GM19035 (cell line): ENCODE results near the gene USP10.
"Not testable (repeated sequence)": the region's sequence is repeated elsewhere in the genome, so short reads cannot be mapped to it uniquely, and the experiment has no call there.

Experiments
- ATAC-seq: cut with Tn5 transposase; IDR thresholded peaks from one replicate; pipeline ENCODE4 v1.9.1; 2021; ENCODE audit not compliant: unreplicated experiment

USP10 gene

DNA sequence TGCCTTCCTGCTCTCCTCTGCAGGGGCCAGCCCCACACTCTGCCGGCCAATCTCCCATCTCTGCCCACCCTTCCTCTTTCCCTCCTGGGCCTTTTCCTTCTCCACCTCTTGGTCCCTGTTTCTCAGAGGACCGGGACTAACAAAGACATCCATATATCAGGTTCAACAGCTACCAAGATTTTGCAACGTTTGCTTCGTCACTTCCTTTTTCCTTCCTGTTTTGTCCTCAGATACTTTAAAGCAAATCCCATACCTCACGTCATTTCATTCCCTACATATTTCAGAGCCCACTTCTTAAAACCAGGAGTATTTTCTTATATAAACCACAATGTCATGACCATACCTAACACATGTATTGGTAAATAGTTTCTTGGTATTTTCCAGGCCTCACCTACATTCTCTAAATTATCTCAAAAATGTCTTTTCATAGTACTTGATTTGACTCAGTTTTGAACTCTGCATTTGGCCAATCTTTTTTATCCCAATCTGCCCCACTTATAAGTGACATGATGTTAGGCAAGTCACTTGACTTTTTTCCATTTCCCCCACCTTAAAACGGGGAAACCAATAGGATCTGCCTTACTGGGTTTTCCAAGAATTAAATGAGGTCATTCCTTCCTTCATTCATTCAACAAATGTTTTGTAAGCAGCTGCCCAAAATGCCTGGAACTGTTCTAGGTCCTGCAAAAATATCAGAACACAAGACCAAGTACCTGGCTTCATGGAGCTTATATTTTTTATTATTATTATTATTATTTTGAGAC is 7.2 kb upstream of the USP10 start:
- ATAC-seq = no peak

- not testable (repeated sequence) for ATAC-seq
Observed at GRCh38 chr16:84693869-84694268, 5.9 kb upstream of the USP10 start.

DNA sequence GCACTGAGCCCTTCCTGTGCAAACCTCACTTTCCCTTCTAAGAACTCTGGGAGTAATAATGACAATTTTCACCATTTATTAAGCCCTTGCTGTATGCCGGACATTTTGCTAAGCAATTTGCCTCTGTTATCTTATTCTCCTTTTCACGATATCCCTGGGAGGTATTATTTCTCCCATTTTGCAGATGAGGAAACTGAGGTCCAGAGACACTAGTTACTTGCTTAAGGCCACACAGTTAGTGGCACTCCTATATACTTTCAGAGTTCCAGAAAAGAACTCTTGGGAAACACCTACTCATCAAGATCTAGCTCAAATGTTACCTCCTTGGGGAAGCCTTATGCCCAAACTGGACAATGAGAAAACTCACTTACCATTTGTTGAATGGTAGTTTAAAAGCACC is 4.8 kb upstream of the USP10 start:
- ATAC-seq = no peak

- ATAC-seq = no peak
Observed at GRCh38 chr16:84699147-84699711, 571 bp upstream of the USP10 start.

DNA sequence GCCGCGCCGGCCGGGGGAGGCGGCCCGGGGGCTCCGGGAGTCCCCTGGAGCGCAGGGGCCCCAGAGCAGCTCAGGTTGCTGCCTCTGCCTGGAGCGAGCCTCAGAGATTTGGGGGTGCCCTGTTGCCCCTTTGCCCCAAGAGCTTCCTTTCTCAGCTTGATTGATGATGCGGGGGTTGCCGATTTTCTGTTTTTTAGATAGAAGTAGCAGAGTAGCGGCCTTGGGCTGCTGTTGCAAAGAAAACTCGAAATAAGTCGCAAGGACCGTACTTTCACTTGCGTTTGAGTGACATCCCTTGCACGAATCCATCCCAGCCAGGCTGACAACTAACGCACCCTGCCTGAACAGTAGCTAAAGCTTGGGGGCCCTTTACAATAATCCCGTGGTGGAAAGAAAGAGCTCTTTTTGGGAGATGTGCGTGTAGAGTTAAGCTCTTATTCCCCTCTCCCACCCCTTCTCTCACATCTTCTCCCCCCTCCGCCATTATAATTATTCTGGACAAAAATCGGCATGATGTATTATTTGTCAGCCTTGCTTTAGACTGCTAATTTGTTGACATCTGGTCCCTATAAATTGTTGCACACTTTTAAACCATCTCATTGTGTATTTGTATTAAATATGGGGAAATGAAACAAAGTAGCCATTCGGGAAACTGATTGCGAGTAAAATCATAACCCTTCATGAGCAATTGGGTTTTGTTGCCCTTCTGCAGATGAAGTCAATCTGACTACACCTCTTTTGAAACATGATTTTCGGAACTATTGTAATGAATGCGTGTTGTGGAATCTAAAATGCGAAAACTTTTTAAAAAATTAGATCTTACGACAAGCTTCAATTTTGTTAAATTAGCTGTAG is 873 bp downstream of the USP10 start:
- peak; percentile 24 for ATAC-seq

GRCh38 chr16:84703681-84704080 is 3.9 kb downstream of the USP10 start:
- no peak for ATAC-seq

DNA sequence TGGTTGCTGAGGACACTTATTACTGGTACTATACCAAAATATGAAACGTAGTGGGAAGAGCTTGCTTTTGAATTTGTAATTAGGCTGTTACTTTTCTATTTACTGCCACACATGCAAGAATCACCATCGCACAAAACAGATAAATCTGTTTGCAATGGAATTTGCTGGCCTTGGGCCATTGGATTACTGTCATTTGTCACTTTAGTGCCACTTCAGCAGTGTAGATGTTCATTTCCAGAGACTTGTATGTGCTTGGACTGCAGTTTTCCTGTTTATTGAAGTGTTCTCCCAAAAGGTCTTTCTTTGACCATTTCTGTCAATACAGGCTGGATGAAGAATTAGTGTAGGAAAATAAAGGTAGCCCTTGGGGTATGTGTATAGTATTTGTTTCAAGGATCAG is 4.5 kb downstream of the USP10 start:
- ATAC-seq = no peak

GRCh38 chr16:84706856-84707255 is 7.1 kb downstream of the USP10 start:
- no peak for ATAC-seq

DNA sequence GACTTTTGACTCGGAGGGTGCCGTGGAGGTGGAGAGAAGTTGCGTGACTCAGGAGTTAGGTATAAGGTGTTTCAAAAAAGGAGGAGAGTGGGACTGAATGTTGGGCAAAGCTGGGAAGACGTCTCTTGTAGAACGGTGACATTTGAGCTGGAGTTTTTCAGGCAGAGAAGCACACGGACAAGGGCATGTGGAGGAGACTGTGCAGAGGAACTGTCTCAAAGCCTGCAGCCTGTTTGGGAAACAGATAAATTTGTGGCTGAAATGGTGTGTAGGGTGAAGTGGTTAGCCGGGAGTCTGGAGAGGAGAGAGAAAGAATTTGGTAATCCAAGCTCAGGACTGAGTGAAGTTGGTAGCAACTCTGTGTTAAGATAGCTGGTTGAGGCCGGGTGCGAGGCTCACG is 9.8 kb downstream of the USP10 start:
- no peak for ATAC-seq

DNA sequence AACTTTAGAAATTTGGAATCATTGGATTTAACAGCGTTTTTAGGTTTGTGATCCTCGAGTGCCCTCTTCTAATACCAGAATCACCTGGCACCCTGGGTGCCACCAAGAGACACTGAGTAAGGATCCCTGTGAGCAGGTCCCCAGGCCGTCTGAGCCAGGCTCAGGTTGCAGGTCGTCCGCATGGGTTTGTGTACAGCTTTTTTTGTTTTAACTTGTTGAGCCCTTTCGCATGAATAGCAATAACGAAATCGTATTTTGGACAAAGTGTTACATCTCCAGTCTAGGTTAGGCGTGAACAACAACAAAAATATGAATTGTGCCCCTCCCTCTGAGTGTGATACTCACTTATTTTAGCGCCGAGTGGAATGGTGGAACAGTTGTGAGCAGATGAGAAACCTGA is 10.9 kb downstream of the USP10 start:
- ATAC-seq = no peak

- no peak for ATAC-seq
Observed at GRCh38 chr16:84712138-84712671, 12.4 kb downstream of the USP10 start.

- ATAC-seq = no peak
Observed at GRCh38 chr16:84712801-84713775, 13.3 kb downstream of the USP10 start.

DNA sequence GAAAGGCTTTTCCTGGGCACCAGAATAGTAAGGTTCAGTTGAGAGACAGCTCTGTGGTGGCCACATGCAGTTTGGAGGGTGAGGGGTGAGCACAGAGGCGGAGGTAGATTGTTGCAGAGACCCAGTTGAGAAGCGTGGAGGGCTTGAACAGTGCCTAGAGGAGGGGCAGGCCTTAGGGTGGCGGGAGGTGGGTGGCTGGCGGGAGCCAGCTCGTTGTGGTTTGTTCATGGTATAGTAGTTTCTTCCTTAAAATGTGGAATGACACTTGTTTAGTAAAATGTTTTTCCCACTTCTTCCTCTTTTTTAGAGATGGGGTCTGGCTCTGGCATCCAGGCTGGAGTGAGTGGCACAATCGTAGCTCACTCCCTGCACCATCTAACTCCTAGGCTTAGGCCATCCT is 14.2 kb downstream of the USP10 start:
- ATAC-seq = no peak

- no peak for ATAC-seq
Observed at GRCh38 chr16:84715424-84715823, 15.6 kb downstream of the USP10 start.

DNA sequence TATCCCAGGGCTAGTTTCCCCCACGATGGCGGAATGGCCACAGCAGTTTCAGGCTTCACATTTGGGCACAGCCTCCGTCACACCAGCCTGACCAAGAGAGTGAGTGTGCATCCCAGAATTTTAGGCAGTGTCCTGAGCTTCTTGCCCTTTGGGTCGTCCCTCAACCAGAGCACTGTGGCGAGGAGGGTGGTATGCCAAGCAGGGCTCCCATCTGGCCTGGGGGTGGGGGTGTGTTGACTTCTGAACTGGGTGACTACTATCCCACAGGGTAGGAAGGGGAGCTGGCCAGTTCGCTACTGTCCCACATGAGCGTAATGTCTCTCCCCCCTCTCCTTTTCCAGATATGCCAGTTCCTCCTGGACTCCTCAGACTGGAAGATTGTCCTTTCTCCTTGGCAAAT is 16.1 kb downstream of the USP10 start:
- ATAC-seq = no peak

- ATAC-seq = no peak
Observed at GRCh38 chr16:84716740-84717139, 16.9 kb downstream of the USP10 start.

GRCh38 chr16:84717484-84717883 is 17.7 kb downstream of the USP10 start:
- no peak for ATAC-seq

DNA sequence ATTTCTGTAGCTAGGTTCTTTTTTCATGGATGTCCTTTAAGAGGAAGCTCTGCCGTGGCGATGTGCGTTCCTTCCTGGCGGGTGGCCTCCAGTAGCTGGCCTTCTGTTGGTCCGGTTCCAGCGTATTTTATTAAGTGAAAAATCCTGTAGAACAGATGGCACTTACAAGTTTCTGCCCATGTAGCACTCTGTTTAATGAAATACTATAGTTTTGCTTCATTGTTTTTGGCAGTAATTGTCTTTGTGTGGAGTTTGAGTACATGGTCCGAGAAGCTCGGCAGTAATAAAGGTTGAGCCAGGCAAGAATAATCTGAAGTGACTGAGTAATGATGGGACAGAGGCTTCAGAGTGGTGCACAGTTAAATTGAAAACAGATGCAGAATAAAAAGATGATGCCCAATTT is 20.4 kb downstream of the USP10 start:
- ATAC-seq = no peak

GRCh38 chr16:84722068-84722467 is 22.3 kb downstream of the USP10 start:
- ATAC-seq = no peak

GRCh38 chr16:84723906-84724305 is 24.1 kb downstream of the USP10 start:
- ATAC-seq = no peak
